KMS-11 (cell line): ENCODE measurements around the gene INTS7.

Source experiments
- H2AFZ ChIP-seq: fragments of 200-600 bp; sonication (generic); 2 replicates; pipeline ENCODE4 v1.6.1; 2016; ENCODE audit warnings: antibody characterized with exemption, mixed run types, low read depth
- H3K27ac ChIP-seq: fragments of 200-600 bp; sonication (generic); 2 replicates; pipeline ENCODE4 v1.6.1; 2016; ENCODE audit warnings: mild to moderate bottlenecking, mixed run types
- H3K27me3 ChIP-seq: fragments of 200-600 bp; sonication (generic); 2 replicates; pipeline ENCODE4 v1.6.1; 2017; ENCODE audit warnings: mild to moderate bottlenecking, low read depth, mixed run types, moderate library complexity; ENCODE audit not compliant: insufficient read depth
- H3K36me3 ChIP-seq: fragments of 200-600 bp; sonication (generic); 2 replicates; pipeline ENCODE4 v1.6.1; 2017; ENCODE audit warnings: mild to moderate bottlenecking, mixed run types; ENCODE audit not compliant: insufficient read depth
- H3K4me1 ChIP-seq: fragments of 200-600 bp; sonication (generic); 2 replicates; pipeline ENCODE4 v1.6.1; 2016; ENCODE audit warnings: mild to moderate bottlenecking, low read depth, mixed run types; ENCODE audit not compliant: poor library complexity, severe bottlenecking
- H3K4me2 ChIP-seq: fragments of 200-600 bp; sonication (generic); 2 replicates; pipeline ENCODE4 v1.7.0; 2016; ENCODE audit warnings: mild to moderate bottlenecking, mixed run types
- H3K4me3 ChIP-seq: fragments of 200-600 bp; sonication (generic); IDR thresholded peaks from 2 replicates; pipeline ENCODE4 v1.6.1; 2017; ENCODE audit warnings: low read depth, low read length, mixed read lengths; ENCODE audit not compliant: insufficient read depth
- H3K79me2 ChIP-seq: fragments of 200-600 bp; sonication (generic); 2 replicates; pipeline ENCODE4 v1.6.1; 2016; ENCODE audit warnings: low read depth, mixed run types; ENCODE audit not compliant: insufficient read depth
- H3K9ac ChIP-seq: fragments of 200-600 bp; sonication (generic); 2 replicates; pipeline ENCODE4 v1.6.1; 2016; ENCODE audit warnings: mild to moderate bottlenecking, mixed run types
- H4K20me1 ChIP-seq: fragments of 200-600 bp; sonication (generic); 2 replicates; pipeline ENCODE4 v1.6.1; 2016; ENCODE audit warnings: mild to moderate bottlenecking, mixed run types; ENCODE audit not compliant: insufficient read depth
- CTCF ChIP-seq: fragments of 200-600 bp; sonication (generic); conservative IDR thresholded peaks from 2 replicates; pipeline ENCODE4 v1.6.1; 2017; ENCODE audit warnings: low read depth, mild to moderate bottlenecking, antibody characterized with exemption, low read length, moderate library complexity, mixed read lengths

Gene INTS7

GRCh38 chr1:212074856-212075255, 39.5 kb upstream of the INTS7 start:
- Histone ChIP-seq H3K79me2 (no peaks in the 10 kb centered on the region), H3K4me1 (no peaks in the 10 kb centered on the region), H3K4me2 (no peak overlapping the region), H3K27me3 (no peaks in the 10 kb centered on the region), H3K36me3 (peaks cover 27% of the 10 kb centered on the region; the same call in 1 of the 2 replicates), H3K4me3 (no peak overlapping the region), H3K27ac (no peak overlapping the region), H4K20me1 (no peaks in the 10 kb centered on the region; the same call in 1 of the 2 replicates), H3K9ac (no peak overlapping the region), H2AFZ (no peak overlapping the region)
- no peak for TF ChIP-seq CTCF

- no peak overlapping the region for H3K9ac ChIP-seq
- H3K27ac ChIP-seq, result no peak overlapping the region
- H3K36me3 ChIP-seq, result peaks cover 24% of the 10 kb centered on the region; the same call in 1 of the 2 replicates
- H2AFZ ChIP-seq, result no peak overlapping the region
- H3K27me3 ChIP-seq, result no peaks in the 10 kb centered on the region
- H3K79me2 ChIP-seq, result no peaks in the 10 kb centered on the region
- no peaks in the 10 kb centered on the region for H3K4me1 ChIP-seq
- TF ChIP-seq CTCF, result no peak
- H3K4me3 ChIP-seq, result no peak overlapping the region
- H4K20me1 ChIP-seq, result no peaks in the 10 kb centered on the region; the same call in 1 of the 2 replicates
- no peak overlapping the region for H3K4me2 ChIP-seq
Observed at GRCh38 chr1:212074313-212074712, 39.0 kb upstream of the INTS7 start.

- Histone ChIP-seq H3K27ac (no peak overlapping the region), H3K9ac (no peak overlapping the region), H2AFZ (no peak overlapping the region), H3K36me3 (peaks cover 20% of the 10 kb centered on the region; the same call in 1 of the 2 replicates), H3K79me2 (no peaks in the 10 kb centered on the region), H3K4me1 (no peaks in the 10 kb centered on the region), H4K20me1 (no peaks in the 10 kb centered on the region; the same call in 1 of the 2 replicates), H3K4me3 (no peak overlapping the region), H3K4me2 (no peak overlapping the region), H3K27me3 (no peaks in the 10 kb centered on the region)
- no peak for TF ChIP-seq CTCF
Observed at GRCh38 chr1:212073490-212073889, 38.1 kb upstream of the INTS7 start.

GRCh38 chr1:212072047-212072446, 36.7 kb upstream of the INTS7 start:
- Histone ChIP-seq H3K4me3 (no peak overlapping the region), H3K27me3 (no peaks in the 10 kb centered on the region), H3K27ac (no peak overlapping the region), H2AFZ (no peak overlapping the region), H3K4me1 (no peaks in the 10 kb centered on the region), H3K9ac (no peak overlapping the region), H3K36me3 (peaks cover 20% of the 10 kb centered on the region; the same call in 1 of the 2 replicates), H3K79me2 (no peaks in the 10 kb centered on the region), H4K20me1 (no peaks in the 10 kb centered on the region; the same call in 1 of the 2 replicates), H3K4me2 (no peak overlapping the region)
- no peak for TF ChIP-seq CTCF
